HL-60 (cell line): ENCODE results near the gene GPC5.

Experiments used
- DNase-seq, 2 experiments: peaks; one replicate each; pipeline ENCODE4 v3.0.0-alpha.2; 2010 to 2020; ENCODE audit warnings: low read depth in 1 of 2, low spot score in 1 of 2
- H3K27ac ChIP-seq: fragments of 250-450 bp; sonication (Bioruptor Pico); replicated peaks from 2 replicates; pipeline ENCODE4 v1.5.1; 2020; ENCODE audit warnings: mild to moderate bottlenecking, moderate library complexity
- H3K27me3 ChIP-seq: fragments of 250-450 bp; sonication (Bioruptor Pico); 2 replicates; pipeline ENCODE4 v1.5.1; 2021; ENCODE audit warnings: mild to moderate bottlenecking, moderate library complexity; ENCODE audit not compliant: insufficient read depth, poor library complexity, severe bottlenecking
- H3K4me3 ChIP-seq: replicated peaks from 2 replicates; pipeline ENCODE4 v1.5.1; 2011; ENCODE audit warnings: mild to moderate bottlenecking, control low read depth, low read length; ENCODE audit not compliant: insufficient read depth
- CTCF ChIP-seq: IDR thresholded peaks from one replicate; pipeline ENCODE4 v1.5.1; 2011; ENCODE audit warnings: low read length, control low read depth, inconsistent platforms; ENCODE audit not compliant: insufficient read depth
- GABPA ChIP-seq: IDR thresholded peaks from 2 replicates; pipeline ENCODE4 v1.6.1; 2012; ENCODE audit warnings: low read depth
- POLR2AphosphoS5 ChIP-seq: IDR thresholded peaks from 2 replicates; pipeline ENCODE4 v1.6.1; 2012; ENCODE audit warnings: low read depth
- REST ChIP-seq: IDR thresholded peaks from 2 replicates; pipeline ENCODE4 v1.6.1; 2012; ENCODE audit warnings: low read depth; ENCODE audit not compliant: insufficient replicate concordance
- SPI1 ChIP-seq: IDR thresholded peaks from 2 replicates; pipeline ENCODE4 v1.6.1; 2012; ENCODE audit warnings: low read depth, mild to moderate bottlenecking, borderline replicate concordance

The GPC5 gene

DNA sequence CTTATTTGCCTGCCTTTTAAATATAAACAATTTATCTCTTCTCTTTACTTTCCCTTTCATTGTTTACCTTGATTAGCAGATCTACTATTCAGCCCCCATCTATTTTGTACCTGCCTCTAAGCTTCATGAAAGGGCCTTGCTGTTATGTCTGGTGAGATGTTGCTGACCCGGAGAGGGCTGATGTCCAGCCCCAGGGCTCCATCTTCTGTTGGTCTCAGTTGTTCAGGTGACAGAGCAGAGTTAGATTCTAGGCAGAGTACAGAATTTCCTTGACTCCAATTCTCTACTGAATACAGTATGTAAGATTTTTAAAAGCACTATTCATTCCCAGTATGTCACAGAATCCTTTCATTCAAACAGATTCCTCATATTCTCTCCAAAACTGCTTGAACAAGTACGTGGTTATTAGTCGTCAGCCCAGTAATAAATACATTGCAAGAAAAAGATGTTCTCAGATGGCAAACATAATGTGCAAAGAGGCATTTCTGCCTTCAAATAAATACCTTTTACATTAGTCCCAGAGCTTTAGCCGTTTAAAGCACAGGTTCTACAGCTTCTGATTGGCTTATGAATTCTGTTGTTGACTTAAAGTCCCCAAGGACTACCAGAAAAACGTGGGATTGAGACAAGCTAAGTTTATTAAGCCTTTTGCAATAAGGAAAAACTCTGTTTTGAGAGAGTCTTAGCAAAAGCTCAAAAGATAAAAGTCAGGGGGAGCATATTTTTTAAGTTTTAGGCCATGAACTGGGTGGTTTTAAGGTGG is 159.1 kb downstream of the GPC5 start:
- no peaks in the 10 kb centered on the region for H3K27me3 ChIP-seq
- TF ChIP-seq GABPA, result no peak
- no peak for TF ChIP-seq REST
- no peak for TF ChIP-seq CTCF
- TF ChIP-seq SPI1, result no peak
- no peak for TF ChIP-seq POLR2AphosphoS5
- no peak for DNase-seq
- H3K27ac ChIP-seq, result no peak overlapping the region
- no peak overlapping the region for H3K4me3 ChIP-seq

GRCh38 chr13:91563799-91564198 is 165.4 kb downstream of the GPC5 start:
- TF ChIP-seq SPI1 (no peak), GABPA (no peak), REST (no peak), CTCF (no peak), POLR2AphosphoS5 (no peak)
- H3K4me3 ChIP-seq, result no peak overlapping the region
- no peaks in the 10 kb centered on the region for H3K27me3 ChIP-seq
- H3K27ac ChIP-seq, result no peak overlapping the region
- DNase-seq, result no peak

DNA sequence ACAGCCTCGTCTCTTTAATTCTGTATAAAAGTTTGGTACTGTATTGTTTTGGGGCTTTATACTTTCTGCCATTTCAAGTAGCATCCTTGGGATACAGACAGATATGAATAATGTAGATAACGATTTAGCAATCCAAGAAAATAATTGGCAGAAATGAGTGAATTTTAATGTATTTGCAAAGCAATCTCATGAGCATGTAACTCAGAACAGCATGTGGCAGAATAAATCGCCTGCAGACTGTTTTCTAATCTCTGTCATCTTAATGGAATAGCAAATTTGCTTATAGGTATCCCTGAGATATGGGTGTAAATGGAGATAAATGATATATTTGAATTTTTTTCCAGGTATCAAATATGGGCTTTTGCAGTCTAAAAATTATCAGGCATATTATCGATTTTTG is 166.0 kb downstream of the GPC5 start:
- DNase-seq, result no peak
- no peak overlapping the region for H3K4me3 ChIP-seq
- TF ChIP-seq SPI1 (no peak), REST (no peak), CTCF (no peak), POLR2AphosphoS5 (no peak), GABPA (no peak)
- no peak overlapping the region for H3K27ac ChIP-seq
- no peaks in the 10 kb centered on the region for H3K27me3 ChIP-seq
